ENCODE data around the gene LEFTY2. TPM values are rescaled to one million over a fixed set of nuclear protein-coding genes. Genes with fewer than 3 reads are reported as not detected.

LEFTY2 gene
- total and polyA plus RNA-seq, 4 donors, result 0.11 to 0.52 (median 0.35) TPM

- no peak for DNase-seq
- TF ChIP-seq CTCF (IDR thresholded peaks at IDR 0.05; ENCODE audit: control extremely low read depth, extremely low read depth), result no peak
- no peak for ATAC-seq (ENCODE audit: insufficient read depth, low FRiP score)
- 73 to 87% methylated on average over 6 of the region's 6 CpGs for WGBS, 2 donors
- Histone ChIP-seq H3K27ac (ENCODE audit: low read depth in 1 of 2, low read length in 1 of 2) (no peak overlapping the region), H3K4me1 (ENCODE audit: control insufficient read depth in 5 of 5, insufficient read depth in 5 of 5, low read length in 5 of 5) (peaks cover 0 to 34% (median 10%) of the 10 kb centered on the region in 5 donors), H3K4me3 (no peak overlapping the region), H3K27me3 (ENCODE audit: control insufficient read depth in 3 of 3, insufficient read depth in 3 of 3, low read length in 2 of 3) (no peaks in the 10 kb centered on the region), H3K9ac (ENCODE audit: insufficient read depth in 1 of 2, low read length in 2 of 2) (no peak overlapping the region), H3K9me3 (ENCODE audit: control insufficient read depth in 4 of 4, insufficient read depth in 3 of 4, low read length in 3 of 4) (no peaks in the 10 kb centered on the region), H3K36me3 (ENCODE audit: control insufficient read depth in 4 of 4, insufficient read depth in 4 of 4, low read length in 4 of 4) (no peaks in the 10 kb centered on the region)
Observed at GRCh38 chr1:225890346-225891228, 50.4 kb downstream of the LEFTY2 start.

DNA sequence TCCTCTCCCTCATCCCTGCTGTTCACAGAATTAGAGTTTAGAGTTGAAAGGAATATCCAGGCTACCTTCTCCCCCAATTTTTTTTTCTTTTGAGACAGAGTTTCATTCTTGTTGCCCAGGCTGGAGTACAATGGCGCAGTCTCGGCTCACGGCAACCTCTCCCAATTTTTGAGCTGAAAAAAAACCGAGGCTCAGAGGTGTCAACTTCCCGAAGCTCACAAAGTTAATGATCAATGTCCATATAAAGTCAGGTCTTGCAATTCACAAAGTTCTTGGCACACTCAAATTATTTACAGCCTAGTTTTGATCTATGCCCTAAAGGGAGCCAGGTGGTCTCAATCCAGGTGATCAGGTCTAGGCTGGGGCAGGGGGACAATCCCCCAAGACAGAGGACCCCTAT is 51.3 kb downstream of the LEFTY2 start:
- no peak overlapping the region for H3K27ac ChIP-seq (ENCODE audit: low read depth in 1 of 2, low read length in 1 of 2)
- no peak for DNase-seq
- no peak overlapping the region for H3K4me3 ChIP-seq
- H3K4me1 ChIP-seq (ENCODE audit: control insufficient read depth in 5 of 5, insufficient read depth in 5 of 5, low read length in 5 of 5), result peaks cover 0 to 34% (median 10%) of the 10 kb centered on the region in 5 donors
- H3K9me3 ChIP-seq (ENCODE audit: control insufficient read depth in 4 of 4, insufficient read depth in 3 of 4, low read length in 3 of 4), result no peaks in the 10 kb centered on the region
- H3K27me3 ChIP-seq (ENCODE audit: control insufficient read depth in 3 of 3, insufficient read depth in 3 of 3, low read length in 2 of 3), result no peaks in the 10 kb centered on the region
- ATAC-seq (ENCODE audit: insufficient read depth, low FRiP score), result no peak
- H3K9ac ChIP-seq (ENCODE audit: insufficient read depth in 1 of 2, low read length in 2 of 2), result no peak overlapping the region
- no peaks in the 10 kb centered on the region for H3K36me3 ChIP-seq (ENCODE audit: control insufficient read depth in 4 of 4, insufficient read depth in 4 of 4, low read length in 4 of 4)
- 94 to 98% methylated on average over 5 of the region's 5 CpGs for WGBS, 2 donors
- TF ChIP-seq CTCF (IDR thresholded peaks at IDR 0.05; ENCODE audit: control extremely low read depth, extremely low read depth), result no peak

DNA sequence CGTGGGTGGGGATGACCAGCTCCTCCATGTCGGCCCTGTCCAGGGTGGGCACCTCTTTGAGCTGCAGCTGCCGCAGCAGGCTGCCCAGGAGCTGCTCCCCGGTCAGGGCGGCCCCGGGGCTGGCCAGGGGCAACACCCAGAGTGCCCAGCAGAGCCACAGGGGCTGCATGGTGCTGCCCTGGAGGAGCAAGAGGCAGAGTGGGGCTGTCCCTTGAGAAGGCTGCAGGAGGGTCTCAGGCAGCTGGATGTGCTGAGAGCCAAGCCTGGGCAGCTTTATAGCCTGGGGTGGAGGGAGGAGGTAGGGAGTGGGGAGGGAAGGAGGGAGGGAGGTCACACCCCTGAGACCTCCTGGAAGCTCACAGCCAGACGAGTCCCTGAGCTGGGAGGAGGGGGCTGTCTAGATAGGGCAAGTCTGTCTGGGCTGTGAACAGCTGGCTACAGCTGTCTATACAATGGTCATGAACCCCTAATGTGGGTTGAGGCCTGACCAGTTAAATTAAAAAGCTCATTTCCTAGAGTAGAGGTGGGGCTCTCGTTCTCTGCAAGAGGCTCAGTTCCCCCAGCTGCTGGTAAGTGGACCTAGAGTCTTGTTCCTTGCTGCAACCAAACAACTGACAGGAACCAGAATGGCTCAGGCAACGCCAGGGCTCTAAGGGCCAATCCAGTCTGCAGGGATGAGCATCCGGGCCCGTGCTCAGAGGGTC is 52.0 kb downstream of the LEFTY2 start, which contains the start of gene LEFTY1:
TSS of gene LEFTY1 (minus strand) at position 249 of the 704 bp plus-strand sequence. CDS start at position 169, 80 bp downstream.
- H3K9me3 ChIP-seq (ENCODE audit: control insufficient read depth in 4 of 4, insufficient read depth in 3 of 4, low read length in 3 of 4), result no peaks in the 10 kb centered on the region
- DNase-seq, result peak; percentile 94 to 98 (median 98)
- H3K36me3 ChIP-seq (ENCODE audit: control insufficient read depth in 4 of 4, insufficient read depth in 4 of 4, low read length in 4 of 4), result no peaks in the 10 kb centered on the region
- H3K9ac ChIP-seq (ENCODE audit: insufficient read depth in 1 of 2, low read length in 2 of 2), result peak within 1 kb of the TSS in 1 of 2 donors; percentile 23
- peaks cover 0 to 34% (median 10%) of the 10 kb centered on the region in 5 donors for H3K4me1 ChIP-seq (ENCODE audit: control insufficient read depth in 5 of 5, insufficient read depth in 5 of 5, low read length in 5 of 5)
- TF ChIP-seq CTCF (IDR thresholded peaks at IDR 0.05; ENCODE audit: control extremely low read depth, extremely low read depth), result no peak
- WGBS, 2 donors, result 81 to 86% methylated on average over 11 of the region's 11 CpGs
- H3K4me3 ChIP-seq, result no peak within 1 kb of the TSS
- no peak within 1 kb of the TSS for H3K27ac ChIP-seq (ENCODE audit: low read depth in 1 of 2, low read length in 1 of 2)
- H3K27me3 ChIP-seq (ENCODE audit: control insufficient read depth in 3 of 3, insufficient read depth in 3 of 3, low read length in 2 of 3), result no peaks in the 10 kb centered on the region
- ATAC-seq (ENCODE audit: insufficient read depth, low FRiP score), result no peak

Measured in lung (tissue), 12 donors.